Pancreas (tissue), 10 donors: ENCODE data around the gene KDM1A. TPM values are rescaled to one million over a fixed set of nuclear protein-coding genes. Genes with fewer than 3 reads are reported as not detected.

Experiments used
- ATAC-seq, 4 donors: fragments of 200-7000 bp; cut with Tn5 transposase; one replicate each; pipeline versions ENCODE4 v1.8.0 to v1.9.1; 2020; ENCODE audit warnings: mild to moderate bottlenecking in 4 of 4, moderate library complexity in 4 of 4
- DNase-seq, 6 donors: peaks; one replicate each; pipeline ENCODE4 v3.0.0-alpha.2; 2020
- FAIRE-seq: peaks from 2 replicates; lab custom pipeline; 2012; peaks lifted over from hg19 to GRCh38; lab: Jason Lieb, UNC
- H3K27ac ChIP-seq, 4 donors: fragments of 200-600 bp; sonication (generic); 1 replicate in 3 of 4; 2 replicates in 1 of 4; pipeline versions ENCODE4 v1.5.0 to v1.8.0; 2020
- H3K27me3 ChIP-seq, 4 donors: fragments of 200-600 bp; one replicate each; pipeline ENCODE4 v1.8.0; 2021
- H3K36me3 ChIP-seq, 3 donors: fragments of 200-600 bp; sonication (generic) in 1 of 3; one replicate each; pipeline versions ENCODE4 v1.5.0 to v1.8.0; 2020 to 2021
- H3K4me1 ChIP-seq, 3 donors: fragments of 200-600 bp; one replicate each; pipeline ENCODE4 v1.8.0; 2021
- H3K4me3 ChIP-seq, 4 donors: fragments of 200-600 bp; sonication (generic) in 2 of 4; one replicate each; pipeline versions ENCODE4 v1.5.0 to v1.8.0; 2020 to 2021
- H3K9me3 ChIP-seq, 4 donors: fragments of 200-600 bp; one replicate each; pipeline ENCODE4 v1.8.0; 2021
- WGBS, 2 donors: extraction: QIAGEN DNeasy Blood & Tissue Kit; methylation state at CpG; one replicate each; pipeline ENCODE4 v1.1.7; 2013; 5-methylcytosine and 5-hydroxymethylcytosine counted together
- intact Hi-C, 3 donors: fragments of 100-400 bp; cut with DNase I; formaldehyde crosslinking; loops; one replicate each; pipeline versions ENCODE4 v1.11.1 to v1.14.2; 2022
- polyA plus RNA-seq, 2 donors: library from polyadenylated mRNA; stranded (reverse); fragments of 200-250 nt; gene quantifications; one replicate each; pipeline ENCODE4 v1.2.3, GENCODE V29; 2013
- total RNA-seq, 6 donors: library from RNA; stranded (reverse); fragmentation: NEBNext Ultra II Directional in 4 of 6; extraction: Animal tissue kit (Norgen Biotek cat#: 25700) in 4 of 6; gene quantifications; one replicate each; pipeline versions ENCODE4 v1.2.1 to v1.2.4, GENCODE V29; 2021 to 2023
- TF ChIP-seq, protein P1 (sequence below), 4 donors: fragments of 200-600 bp; sonication (generic) in 3 of 4; IDR thresholded peaks; one replicate each; pipeline versions ENCODE4 v1.5.0 to v1.8.0; 2021; ENCODE audit warnings: antibody characterized with exemption in 4 of 4
- donor health status: healthy with polysubstance abuse.
- donor health status: DM: no; HTN: no; CAD: no; lungs with moderate emphysema.
- donor health status: DM: no; HTN: no; CAD: no.
- donor health status: control.
- donor health status: control.
- donor health status: Bipolar disorder and iron deficiency.
- donor health status: DM: yes; HTN: yes; CAD: no.
- donor health status: DM: no; HTN: no; CAD: no.
- donor health status: DM: no; HTN: no; CAD: no.
- donor health status: DM: yes; HTN: yes; CAD: no.

Gene KDM1A
- total and polyA plus RNA-seq, 8 donors, result 13.7 to 31.9 (median 22.9) TPM

- 93 to 97% methylated on average over 4 of the region's 4 CpGs for WGBS, 2 donors
- TF ChIP-seq, protein P1, sequence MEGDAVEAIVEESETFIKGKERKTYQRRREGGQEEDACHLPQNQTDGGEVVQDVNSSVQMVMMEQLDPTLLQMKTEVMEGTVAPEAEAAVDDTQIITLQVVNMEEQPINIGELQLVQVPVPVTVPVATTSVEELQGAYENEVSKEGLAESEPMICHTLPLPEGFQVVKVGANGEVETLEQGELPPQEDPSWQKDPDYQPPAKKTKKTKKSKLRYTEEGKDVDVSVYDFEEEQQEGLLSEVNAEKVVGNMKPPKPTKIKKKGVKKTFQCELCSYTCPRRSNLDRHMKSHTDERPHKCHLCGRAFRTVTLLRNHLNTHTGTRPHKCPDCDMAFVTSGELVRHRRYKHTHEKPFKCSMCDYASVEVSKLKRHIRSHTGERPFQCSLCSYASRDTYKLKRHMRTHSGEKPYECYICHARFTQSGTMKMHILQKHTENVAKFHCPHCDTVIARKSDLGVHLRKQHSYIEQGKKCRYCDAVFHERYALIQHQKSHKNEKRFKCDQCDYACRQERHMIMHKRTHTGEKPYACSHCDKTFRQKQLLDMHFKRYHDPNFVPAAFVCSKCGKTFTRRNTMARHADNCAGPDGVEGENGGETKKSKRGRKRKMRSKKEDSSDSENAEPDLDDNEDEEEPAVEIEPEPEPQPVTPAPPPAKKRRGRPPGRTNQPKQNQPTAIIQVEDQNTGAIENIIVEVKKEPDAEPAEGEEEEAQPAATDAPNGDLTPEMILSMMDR (IDR thresholded peaks at IDR 0.05), result no peak
- Histone ChIP-seq H3K4me1 (peaks cover 0 to 5% (median 4%) of the 10 kb centered on the region in 3 donors), H3K4me3 (no peak overlapping the region), H3K27me3 (no peaks in the 10 kb centered on the region), H3K9me3 (no peaks in the 10 kb centered on the region), H3K36me3 (no peaks in the 10 kb centered on the region), H3K27ac (no peak overlapping the region)
- ATAC-seq, result no peak
- DNase-seq, result no peak
- FAIRE-seq, result no peak
- intact Hi-C loops, result no loop called here
These were observed 17.9 kb downstream of the KDM1A start for GRCh38 chr1:23037081-23037740.

- Histone ChIP-seq H3K27ac (no peak overlapping the region), H3K27me3 (no peaks in the 10 kb centered on the region), H3K9me3 (no peaks in the 10 kb centered on the region), H3K36me3 (no peaks in the 10 kb centered on the region), H3K4me1 (peaks cover 0 to 5% (median 0%) of the 10 kb centered on the region in 3 donors), H3K4me3 (no peak overlapping the region)
- ATAC-seq (no peak), DNase-seq (no peak), FAIRE-seq (no peak)
- intact Hi-C loops, result no loop called here
- TF ChIP-seq, protein P1 (IDR thresholded peaks at IDR 0.05), result no peak
- 57 to 62% methylated on average over 7 of the region's 7 CpGs for WGBS, 2 donors
These were observed 20.1 kb downstream of the KDM1A start for GRCh38 chr1:23039308-23039826.

DNA sequence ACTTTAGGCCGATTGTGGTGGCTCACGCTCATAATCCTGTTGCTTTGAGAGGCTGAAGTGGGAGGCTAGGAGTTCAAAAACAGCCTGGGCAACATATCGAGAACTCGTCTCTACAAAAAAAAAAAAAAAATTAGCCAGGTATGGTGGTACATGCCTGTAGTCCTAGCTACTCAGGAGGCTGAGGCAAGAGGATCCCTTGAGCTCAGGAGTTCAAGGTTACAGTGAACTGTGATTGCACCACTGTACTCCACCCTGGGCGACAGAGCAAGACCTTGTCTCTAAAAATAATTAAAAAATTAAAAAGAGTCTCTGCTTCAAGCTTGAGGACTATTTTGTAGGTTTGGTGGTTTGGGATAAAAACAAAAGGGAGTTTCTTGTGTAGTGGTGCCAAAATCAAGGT lies 21.2 kb downstream of the KDM1A start:
- intact Hi-C loops, result no loop called here
- no peaks in the 10 kb centered on the region for H3K36me3 ChIP-seq
- 90 to 93% methylated on average over 5 of the region's 5 CpGs for WGBS, 2 donors
- FAIRE-seq, result no peak
- no peak for DNase-seq
- TF ChIP-seq, protein P1 (IDR thresholded peaks at IDR 0.05), result no peak
- no peaks in the 10 kb centered on the region for H3K27me3 ChIP-seq
- ATAC-seq, result no peak
- no peak overlapping the region for H3K4me3 ChIP-seq
- no peaks in the 10 kb centered on the region for H3K9me3 ChIP-seq
- H3K27ac ChIP-seq, result no peak overlapping the region
- H3K4me1 ChIP-seq, result peaks cover 0 to 5% (median 0%) of the 10 kb centered on the region in 3 donors

GRCh38 chr1:23044035-23044434 lies 24.8 kb downstream of the KDM1A start:
- no peak overlapping the region for H3K27ac ChIP-seq
- no peak for ATAC-seq
- no peak overlapping the region for H3K4me3 ChIP-seq
- H3K4me1 ChIP-seq, result peaks cover 0 to 4% (median 0%) of the 10 kb centered on the region in 3 donors
- H3K27me3 ChIP-seq, result no peaks in the 10 kb centered on the region
- H3K9me3 ChIP-seq, result no peaks in the 10 kb centered on the region
- 95 to 96% methylated on average over 3 of the region's 3 CpGs for WGBS, 2 donors
- DNase-seq, result no peak
- TF ChIP-seq, protein P1 (IDR thresholded peaks at IDR 0.05), result no peak
- no peaks in the 10 kb centered on the region for H3K36me3 ChIP-seq
- intact Hi-C loops, result no loop called here
- no peak for FAIRE-seq

GRCh38 chr1:23050201-23050600 lies 30.9 kb downstream of the KDM1A start:
- intact Hi-C loops, result no loop called here
- 90 to 92% methylated on average over 7 of the region's 7 CpGs for WGBS, 2 donors
- DNase-seq, result no peak
- Histone ChIP-seq H3K4me3 (no peak overlapping the region), H3K27me3 (no peaks in the 10 kb centered on the region), H3K4me1 (no peaks in the 10 kb centered on the region), H3K36me3 (peaks cover 0 to 9% (median 4%) of the 10 kb centered on the region in 3 donors), H3K9me3 (no peaks in the 10 kb centered on the region), H3K27ac (no peak overlapping the region)
- no peak for ATAC-seq
- TF ChIP-seq, protein P1 (IDR thresholded peaks at IDR 0.05), result no peak
- FAIRE-seq, result no peak
